Thymus (tissue), 11 donors: ENCODE measurements around the gene RDH8. TPM values are rescaled to one million over a fixed set of nuclear protein-coding genes. Genes with fewer than 3 reads are reported as not detected.

Experiments
- DNase-seq, 9 donors: peaks; one replicate each; pipeline ENCODE4 v3.0.0-alpha.2; 2013; ENCODE audit warnings: low spot score in 9 of 9, low read depth in 6 of 9, missing footprints in 1 of 9
- H3K27ac ChIP-seq, 2 donors: one replicate each; pipeline ENCODE4 v1.5.1; 2013; ENCODE audit warnings: control low read depth in 1 of 2, low read depth in 1 of 2, low read length in 1 of 2, mild to moderate bottlenecking in 1 of 2, moderate library complexity in 1 of 2
- H3K27me3 ChIP-seq, 2 donors: one replicate each; pipeline ENCODE4 v1.5.1; 2013; ENCODE audit warnings: low read length in 1 of 2; ENCODE audit not compliant: control insufficient read depth in 2 of 2, insufficient read depth in 1 of 2
- H3K36me3 ChIP-seq, 2 donors: one replicate each; pipeline ENCODE4 v1.5.1; 2013; ENCODE audit warnings: low read length in 1 of 2, mild to moderate bottlenecking in 1 of 2, moderate library complexity in 1 of 2; ENCODE audit not compliant: control insufficient read depth in 2 of 2, insufficient read depth in 2 of 2
- H3K4me1 ChIP-seq, 2 donors: one replicate each; pipeline ENCODE4 v1.5.1; 2013; ENCODE audit warnings: low read length in 2 of 2; ENCODE audit not compliant: control insufficient read depth in 2 of 2, insufficient read depth in 2 of 2
- H3K4me3 ChIP-seq, 2 donors: one replicate each; pipeline ENCODE4 v1.5.1; 2013; ENCODE audit warnings: low read length in 2 of 2, control low read depth in 1 of 2, mild to moderate bottlenecking in 1 of 2
- H3K9me3 ChIP-seq, 2 donors: one replicate each; pipeline ENCODE4 v1.5.1; 2013; ENCODE audit warnings: low read length in 1 of 2, mild to moderate bottlenecking in 1 of 2; ENCODE audit not compliant: control insufficient read depth in 2 of 2, insufficient read depth in 1 of 2
- WGBS: extraction: QIAGEN DNeasy Blood & Tissue Kit; methylation state at CpG from one replicate; pipeline ENCODE4 v1.1.7; 2013; 5-methylcytosine and 5-hydroxymethylcytosine counted together
- polyA plus RNA-seq: library from polyadenylated mRNA; stranded (reverse); fragments of 200-250 nt; gene quantifications from one replicate; pipeline ENCODE4 v1.2.3, GENCODE V29; 2013
- total RNA-seq: library from RNA; stranded (reverse); fragments of 120-200 nt; gene quantifications from one replicate; pipeline ENCODE4 v1.2.4, GENCODE V29; 2013
- donor health status: healthy.

The RDH8 gene
- total and polyA plus RNA-seq, 2 donors, result 0.14 TPM; not detected in 1

- H3K36me3 ChIP-seq, result no peaks in the 10 kb centered on the region
- peaks cover 22 to 65% of the 10 kb centered on the region in 2 donors for H3K27me3 ChIP-seq
- no peak overlapping the region for H3K4me3 ChIP-seq
- 19% methylated on average over 22 of the region's 22 CpGs for WGBS
- no peak for DNase-seq
- peaks cover 13 to 21% of the 10 kb centered on the region in 2 donors for H3K4me1 ChIP-seq
- H3K9me3 ChIP-seq, result no peaks in the 10 kb centered on the region
- H3K27ac ChIP-seq, result no peak overlapping the region
Observed at GRCh38 chr19:10009714-10010224, 3.5 kb upstream of the RDH8 start.

- H3K27me3 ChIP-seq, result peaks cover 22 to 65% of the 10 kb centered on the region in 2 donors
- 4% methylated on average over 38 of the region's 38 CpGs for WGBS
- H3K4me3 ChIP-seq, result no peak within 1 kb of the TSS
- H3K36me3 ChIP-seq, result no peaks in the 10 kb centered on the region
- H3K4me1 ChIP-seq, result peaks cover 13 to 21% of the 10 kb centered on the region in 2 donors
- H3K9me3 ChIP-seq, result no peaks in the 10 kb centered on the region
- peak within 1 kb of the TSS in 1 of 2 donors; percentile 11 for H3K27ac ChIP-seq
- DNase-seq, result no peak
Observed at GRCh38 chr19:10010247-10010691, 3.0 kb upstream of the RDH8 start, which contains the start of gene COL5A3. TSS of gene COL5A3 (minus strand) at chr19:10010504. CDS start at chr19:10010385, 119 bp downstream.

- no peaks in the 10 kb centered on the region for H3K36me3 ChIP-seq
- H3K4me1 ChIP-seq, result peaks cover 12 to 15% of the 10 kb centered on the region in 2 donors
- H3K27me3 ChIP-seq, result peaks cover 22 to 63% of the 10 kb centered on the region in 2 donors
- 82% methylated on average over 9 of the region's 9 CpGs for WGBS
- no peak for DNase-seq
- no peaks in the 10 kb centered on the region for H3K9me3 ChIP-seq
- no peak overlapping the region for H3K27ac ChIP-seq
- no peak overlapping the region for H3K4me3 ChIP-seq
Observed at GRCh38 chr19:10010939-10011338, 2.3 kb upstream of the RDH8 start.

- Histone ChIP-seq H3K4me3 (no peak overlapping the region), H3K27ac (no peak overlapping the region), H3K9me3 (no peaks in the 10 kb centered on the region), H3K4me1 (peaks cover 4 to 5% of the 10 kb centered on the region in 2 donors), H3K36me3 (no peaks in the 10 kb centered on the region), H3K27me3 (peaks cover 22 to 63% of the 10 kb centered on the region in 2 donors)
- DNase-seq, result no peak
- 43% methylated on average over 7 of the region's 7 CpGs for WGBS
Observed at GRCh38 chr19:10011974-10012373, 1.3 kb upstream of the RDH8 start.

- Histone ChIP-seq H3K27ac (no peak overlapping the region), H3K4me3 (no peak overlapping the region), H3K4me1 (peaks cover 2 to 3% of the 10 kb centered on the region in 2 donors), H3K27me3 (peaks cover 19 to 44% of the 10 kb centered on the region in 2 donors), H3K9me3 (no peaks in the 10 kb centered on the region), H3K36me3 (no peaks in the 10 kb centered on the region)
- DNase-seq, result no peak
- 67% methylated on average over 6 of the region's 6 CpGs for WGBS
Observed at GRCh38 chr19:10013834-10014618, 743 bp downstream of the RDH8 start.

- Histone ChIP-seq H3K4me1 (no peaks in the 10 kb centered on the region), H3K4me3 (no peak overlapping the region), H3K9me3 (no peaks in the 10 kb centered on the region), H3K27ac (no peak overlapping the region), H3K27me3 (peaks cover 0 to 7% of the 10 kb centered on the region in 2 donors), H3K36me3 (no peaks in the 10 kb centered on the region)
- no peak for DNase-seq
- 90% methylated on average over 3 of the region's 3 CpGs for WGBS
Observed at GRCh38 chr19:10018263-10018662, 5.0 kb downstream of the RDH8 start.

GRCh38 chr19:10018786-10019185, 5.5 kb downstream of the RDH8 start:
- H3K27me3 ChIP-seq, result peaks cover 0 to 3% of the 10 kb centered on the region in 2 donors
- WGBS, result 90% methylated on average over 9 of the region's 9 CpGs
- H3K4me1 ChIP-seq, result no peaks in the 10 kb centered on the region
- H3K4me3 ChIP-seq, result no peak overlapping the region
- H3K27ac ChIP-seq, result no peak overlapping the region
- H3K9me3 ChIP-seq, result no peaks in the 10 kb centered on the region
- no peak for DNase-seq
- H3K36me3 ChIP-seq, result no peaks in the 10 kb centered on the region

GRCh38 chr19:10019246-10019645, 6.0 kb downstream of the RDH8 start:
- Histone ChIP-seq H3K36me3 (no peaks in the 10 kb centered on the region), H3K4me1 (no peaks in the 10 kb centered on the region), H3K9me3 (no peaks in the 10 kb centered on the region), H3K27me3 (no peaks in the 10 kb centered on the region), H3K27ac (no peak overlapping the region), H3K4me3 (no peak overlapping the region)
- DNase-seq, result no peak
- WGBS, result 90% methylated on average over 5 of the region's 5 CpGs

GRCh38 chr19:10020851-10021250, 7.6 kb downstream of the RDH8 start:
- Histone ChIP-seq H3K9me3 (no peaks in the 10 kb centered on the region), H3K4me3 (no peak overlapping the region), H3K36me3 (no peaks in the 10 kb centered on the region), H3K27ac (no peak overlapping the region), H3K4me1 (no peaks in the 10 kb centered on the region), H3K27me3 (no peaks in the 10 kb centered on the region)
- 92% methylated on average over 6 of the region's 6 CpGs for WGBS
- no peak for DNase-seq
